ENCODE data around the gene LY86. TPM values are rescaled to one million over a fixed set of nuclear protein-coding genes. Genes with fewer than 3 reads are reported as not detected.
"Not testable (repeated sequence)": the region's sequence is repeated elsewhere in the genome, so short reads cannot be mapped to it uniquely, and the experiment has no call there.

LY86 gene
- total and polyA plus RNA-seq, 9 donors, result 1.3 to 13.8 (median 2.3) TPM

GRCh38 chr6:6663421-6664135 lies 75.1 kb downstream of the LY86 start:
- 91 to 93% (median 91%) methylated on average over 10 of the region's 10 CpGs for WGBS, 3 donors
- no peak overlapping the region for H3K4me3 ChIP-seq
- H3K36me3 ChIP-seq, result no peaks in the 10 kb centered on the region
- intact Hi-C loops (cut with DNase I), result no loop called here
- no peak for DNase-seq
- no peak overlapping the region for H3K27ac ChIP-seq
- H3K27me3 ChIP-seq, result no peaks in the 10 kb centered on the region
- H3K9me3 ChIP-seq, result no peaks in the 10 kb centered on the region
- H3K4me1 ChIP-seq (ENCODE audit: insufficient read depth), result no peaks in the 10 kb centered on the region
- no peak for TF ChIP-seq CTCF (IDR thresholded peaks at IDR 0.05)

GRCh38 chr6:6665555-6666243 lies 77.2 kb downstream of the LY86 start:
- DNase-seq, result no peak
- H3K36me3 ChIP-seq, result no peaks in the 10 kb centered on the region
- H3K27me3 ChIP-seq, result no peaks in the 10 kb centered on the region
- WGBS, 3 donors, result 47 to 56% (median 52%) methylated on average over 11 of the region's 11 CpGs
- H3K9me3 ChIP-seq, result no peaks in the 10 kb centered on the region
- no peaks in the 10 kb centered on the region for H3K4me1 ChIP-seq (ENCODE audit: insufficient read depth)
- intact Hi-C loops (cut with DNase I), result no loop called here
- H3K4me3 ChIP-seq, result no peak overlapping the region
- TF ChIP-seq CTCF (IDR thresholded peaks at IDR 0.05) (no peak), EP300 (IDR thresholded peaks at IDR 0.05) (no peak), POLR2A (IDR thresholded peaks at IDR 0.05) (no peak)
- H3K27ac ChIP-seq, result no peak overlapping the region

- DNase-seq; H3K27ac ChIP-seq; H3K27me3 ChIP-seq; H3K36me3 ChIP-seq; H3K9me3 ChIP-seq; H3K4me1 ChIP-seq (ENCODE audit: insufficient read depth); H3K4me3 ChIP-seq: not testable (repeated sequence)
- 84 to 93% (median 91%) methylated on average over 3 of the region's 3 CpGs for WGBS, 3 donors
- intact Hi-C loops (cut with DNase I), result loop anchor here in 2 of 4 donors (10.0 kb wide), 1 partner anchor 945 kb away; no protein-coding TSS in a partner anchor
Measured at GRCh38 chr6:6670150-6670549, 81.6 kb downstream of the LY86 start.

- TF ChIP-seq CTCF (IDR thresholded peaks at IDR 0.05), result no peak
- TF ChIP-seq EP300 (IDR thresholded peaks at IDR 0.05), result no peak
- no peak for TF ChIP-seq POLR2A (IDR thresholded peaks at IDR 0.05)
Measured at GRCh38 chr6:6674872-6675271, 86.4 kb downstream of the LY86 start.

More at GRCh38 chr6:6674872-6675271, 86.4 kb downstream of the LY86 start:
- Histone ChIP-seq H3K27ac (no peak overlapping the region), H3K4me3 (no peak overlapping the region), H3K9me3 (no peaks in the 10 kb centered on the region), H3K27me3 (no peaks in the 10 kb centered on the region), H3K4me1 (ENCODE audit: insufficient read depth) (no peaks in the 10 kb centered on the region), H3K36me3 (no peaks in the 10 kb centered on the region)
- no peak for DNase-seq
- intact Hi-C loops (cut with DNase I), result loop anchor here in 3 of 4 donors (5.0 to 10.0 kb wide), 3 partner anchors 567 to 940 kb away; no protein-coding TSS in a partner anchor
- WGBS, 3 donors, result 38 to 46% (median 39%) methylated on average over 4 of the region's 4 CpGs
